Measurements from ENCODE around the gene CACNG7.

CACNG7 gene

DNA sequence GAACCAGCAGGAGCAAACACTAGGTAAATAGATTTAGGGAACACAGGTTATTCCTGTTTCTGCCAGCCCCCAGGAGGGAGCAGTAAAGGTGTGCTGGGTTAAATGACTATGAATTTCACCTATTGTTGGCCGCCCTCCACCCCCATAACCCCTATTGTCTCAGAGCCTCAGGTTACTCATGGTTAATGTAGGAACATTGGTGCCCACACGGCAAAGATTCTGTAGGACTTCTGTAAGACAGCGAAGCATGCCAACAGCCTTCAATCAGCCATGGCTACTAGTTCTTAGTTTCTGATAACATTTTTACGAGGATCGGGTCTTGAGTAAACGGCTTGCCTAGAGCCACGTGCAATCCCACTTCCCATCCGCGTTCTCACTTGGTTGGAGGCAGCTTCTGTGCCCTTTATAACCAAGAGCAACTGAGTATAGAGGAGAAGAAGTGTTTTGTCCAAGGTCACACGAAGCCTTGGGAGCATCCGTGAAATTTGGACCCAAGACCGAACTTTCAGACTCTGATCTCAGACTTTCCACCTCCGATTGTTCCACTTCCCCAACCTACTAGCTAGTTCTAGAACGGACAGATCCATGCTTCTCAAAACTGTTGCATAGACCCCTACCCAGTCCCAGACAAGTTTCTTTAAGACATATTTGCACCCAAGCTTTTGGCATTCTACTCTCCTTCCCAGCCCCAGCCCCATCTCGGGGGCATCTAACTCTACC, 48.5 kb downstream of the CACNG7 start:
- no peak for DNase-seq (ENCODE audit: low spot score)

DNA sequence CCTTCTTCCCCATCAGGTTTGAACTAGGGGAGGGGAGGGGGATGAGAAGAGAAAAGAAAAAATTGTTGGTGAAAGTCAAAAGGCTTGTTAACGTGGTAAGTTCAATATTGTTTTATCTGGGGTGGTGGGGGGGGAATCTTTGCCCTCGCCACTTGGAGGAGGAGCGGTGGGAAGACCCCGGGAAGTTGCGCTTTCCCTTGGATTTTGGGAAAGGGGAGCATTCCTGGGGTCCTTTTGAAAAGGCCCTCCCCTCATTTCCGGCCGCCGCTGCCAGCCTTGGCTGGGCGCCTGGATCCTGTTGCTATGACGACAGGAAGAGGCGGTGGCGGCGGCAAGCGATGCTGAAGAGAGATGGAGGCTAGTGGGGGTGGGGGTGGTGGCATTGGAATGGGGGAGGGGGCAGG, 49.1 kb downstream of the CACNG7 start:
- DNase-seq (ENCODE audit: low spot score): peak; percentile 51

GRCh38 chr19:53958823-53959757, 50.0 kb downstream of the CACNG7 start:
- DNase-seq (ENCODE audit: low spot score): no peak

DNA sequence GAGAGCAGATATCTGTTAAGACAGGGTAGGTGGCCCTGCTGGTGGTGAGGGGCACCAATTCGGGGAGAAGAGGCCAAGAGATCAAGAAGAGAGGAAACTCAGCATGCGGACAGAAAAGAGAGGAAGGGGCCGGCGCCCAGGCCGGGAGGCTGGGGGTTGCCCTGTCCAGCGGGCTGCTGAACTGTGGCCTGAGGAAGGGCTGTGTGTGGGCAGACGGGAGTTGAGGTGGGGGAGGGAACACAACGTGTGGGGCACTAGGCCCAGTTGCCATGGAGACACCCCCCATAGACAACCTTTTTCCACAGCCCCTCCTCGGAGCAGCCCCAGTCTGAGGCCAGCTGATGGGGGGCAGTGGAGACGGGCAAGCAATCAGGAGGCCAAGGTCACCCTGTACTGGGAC, 51.1 kb downstream of the CACNG7 start:
- no peak for DNase-seq (ENCODE audit: low spot score)

DNA sequence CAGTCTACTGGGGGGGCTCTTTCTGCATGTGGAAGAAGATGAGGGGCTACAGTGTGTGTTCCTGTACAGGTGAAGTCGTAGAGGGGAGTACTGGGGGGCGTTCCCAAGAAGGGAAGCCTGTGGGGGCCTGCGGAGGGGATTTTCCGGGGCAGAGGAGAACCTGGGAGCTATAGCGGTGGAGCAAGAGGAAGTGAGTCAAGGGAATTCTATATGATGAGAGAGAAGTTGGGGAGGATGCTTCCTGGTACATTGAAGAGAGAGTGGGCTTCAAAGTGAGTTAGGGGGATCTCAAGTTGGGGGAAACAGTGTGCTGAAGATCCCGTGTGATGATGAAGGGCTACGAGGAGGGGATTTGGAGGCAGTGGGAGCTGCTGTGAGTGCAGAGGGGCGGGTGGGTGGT, 51.8 kb downstream of the CACNG7 start:
- no peak for DNase-seq (ENCODE audit: low spot score)

DNA sequence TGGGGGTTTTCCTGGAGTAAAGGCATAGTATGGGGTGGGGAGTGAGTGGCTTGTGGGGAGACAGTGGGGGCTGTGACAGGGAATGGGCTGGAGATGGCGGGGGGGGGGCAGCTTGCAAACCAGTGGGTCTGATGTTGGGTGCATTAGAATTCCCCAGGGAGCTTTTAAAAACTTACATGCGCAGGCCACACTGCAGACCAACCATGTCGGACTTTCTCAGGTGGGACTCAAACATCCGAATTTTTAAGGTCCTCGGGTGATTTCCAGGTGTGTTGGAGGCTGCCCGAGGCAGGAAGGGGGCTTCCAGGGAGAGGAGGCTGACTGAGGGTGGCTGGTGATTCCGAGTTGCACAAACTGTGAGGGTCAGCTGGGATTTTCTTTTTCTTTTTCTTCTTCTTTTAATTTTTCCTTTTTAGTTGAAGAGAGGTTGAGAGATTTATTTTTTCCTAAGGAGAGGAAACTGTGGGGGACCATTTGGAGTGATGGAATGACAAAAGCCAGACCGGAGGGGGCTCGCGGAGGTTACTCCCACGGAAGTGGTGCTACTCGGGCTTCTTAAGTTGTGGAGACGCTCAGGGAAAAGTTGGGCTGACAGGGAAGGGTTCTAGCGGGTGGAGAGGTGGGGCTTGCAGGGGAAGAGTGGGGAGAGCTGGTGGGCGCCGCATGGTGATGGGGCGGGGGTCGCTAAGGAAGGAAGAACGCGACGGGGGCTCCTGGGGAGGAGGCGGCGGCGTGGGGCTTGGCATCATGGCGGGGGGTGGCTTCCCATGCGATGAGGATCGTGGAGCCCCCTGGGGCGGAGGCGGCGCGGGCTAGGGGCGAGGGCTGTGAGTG, 52.7 kb downstream of the CACNG7 start:
- no peak for DNase-seq (ENCODE audit: low spot score)

GRCh38 chr19:53962887-53963431, 53.9 kb downstream of the CACNG7 start, which contains the start of gene CACNG8:
TSS of gene CACNG8 (plus strand) at chr19:53962937.
- no peak for DNase-seq (ENCODE audit: low spot score)

DNA sequence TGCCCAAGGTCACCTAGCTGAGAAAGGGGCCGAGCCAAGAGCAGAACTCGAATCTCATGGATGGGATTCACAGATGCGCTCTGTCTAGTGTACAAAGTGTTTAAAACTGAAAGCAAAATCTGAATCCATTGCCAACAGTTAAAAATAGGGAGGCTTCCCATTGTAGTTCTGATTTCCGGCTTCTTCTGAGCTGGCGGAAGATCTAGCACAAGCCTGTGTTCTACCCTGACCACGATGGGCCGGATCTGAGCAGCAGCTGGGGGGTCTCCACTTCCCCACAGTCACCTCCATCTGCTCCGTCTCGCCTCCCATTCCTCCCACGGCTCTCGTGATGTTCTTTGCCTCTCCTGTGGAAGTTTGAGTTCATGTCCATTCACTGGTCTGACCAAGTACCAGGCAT, 56.0 kb downstream of the CACNG7 start:
- DNase-seq (ENCODE audit: low spot score): no peak

GRCh38 chr19:53966931-53967330, 57.9 kb downstream of the CACNG7 start:
- no peak for DNase-seq (ENCODE audit: low spot score)

- no peak for DNase-seq (ENCODE audit: low spot score)
Observed at GRCh38 chr19:53969366-53969765, 60.3 kb downstream of the CACNG7 start.

DNA sequence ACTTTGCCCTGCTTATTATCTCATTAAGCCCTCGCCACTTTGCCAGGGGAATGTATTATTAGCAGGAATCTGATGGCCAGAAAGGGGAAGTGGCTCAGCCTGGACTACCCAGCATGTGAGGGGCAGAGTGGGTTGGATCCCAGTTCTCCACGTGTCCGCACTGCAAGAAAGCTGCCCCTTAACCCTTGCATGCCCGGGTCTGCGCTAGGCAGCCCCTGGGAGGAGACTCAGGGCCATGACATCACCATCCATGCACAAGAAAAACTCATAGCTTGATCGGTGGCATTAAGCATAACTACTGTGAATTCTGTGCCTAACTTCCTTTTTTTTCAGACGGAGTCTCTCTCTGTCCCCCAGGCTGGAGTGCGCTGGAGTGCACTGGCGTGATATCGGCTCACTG, 62.6 kb downstream of the CACNG7 start:
- DNase-seq (ENCODE audit: low spot score): no peak

DNA sequence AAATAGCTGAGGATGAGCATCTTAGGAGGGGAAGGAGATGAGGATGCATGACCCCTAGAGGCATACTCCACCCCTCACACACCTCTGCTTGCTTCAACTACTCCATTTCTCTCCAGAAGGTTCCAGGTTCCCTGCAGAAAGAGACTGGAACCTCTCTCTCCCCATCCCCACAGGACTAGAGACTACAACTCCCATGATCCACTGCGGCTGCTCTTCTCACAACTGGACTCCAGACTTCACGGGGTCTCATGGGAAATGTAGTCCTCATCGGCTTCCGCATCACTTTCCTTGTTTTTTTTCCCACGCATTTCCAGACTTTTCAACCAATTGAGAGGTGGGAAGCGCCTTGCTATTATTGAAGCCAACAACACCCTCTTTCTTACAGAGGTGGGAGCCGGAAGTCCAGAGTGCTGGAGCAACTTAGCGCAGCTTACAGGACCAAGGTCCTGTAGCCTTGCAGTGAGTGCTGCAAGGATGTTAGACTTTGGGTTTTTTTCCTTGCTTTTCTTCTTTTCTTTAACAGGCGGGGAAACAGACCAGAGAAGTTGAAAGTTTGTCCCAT, 68.4 kb downstream of the CACNG7 start:
- peak; percentile 95 for DNase-seq (ENCODE audit: low spot score)

DNA sequence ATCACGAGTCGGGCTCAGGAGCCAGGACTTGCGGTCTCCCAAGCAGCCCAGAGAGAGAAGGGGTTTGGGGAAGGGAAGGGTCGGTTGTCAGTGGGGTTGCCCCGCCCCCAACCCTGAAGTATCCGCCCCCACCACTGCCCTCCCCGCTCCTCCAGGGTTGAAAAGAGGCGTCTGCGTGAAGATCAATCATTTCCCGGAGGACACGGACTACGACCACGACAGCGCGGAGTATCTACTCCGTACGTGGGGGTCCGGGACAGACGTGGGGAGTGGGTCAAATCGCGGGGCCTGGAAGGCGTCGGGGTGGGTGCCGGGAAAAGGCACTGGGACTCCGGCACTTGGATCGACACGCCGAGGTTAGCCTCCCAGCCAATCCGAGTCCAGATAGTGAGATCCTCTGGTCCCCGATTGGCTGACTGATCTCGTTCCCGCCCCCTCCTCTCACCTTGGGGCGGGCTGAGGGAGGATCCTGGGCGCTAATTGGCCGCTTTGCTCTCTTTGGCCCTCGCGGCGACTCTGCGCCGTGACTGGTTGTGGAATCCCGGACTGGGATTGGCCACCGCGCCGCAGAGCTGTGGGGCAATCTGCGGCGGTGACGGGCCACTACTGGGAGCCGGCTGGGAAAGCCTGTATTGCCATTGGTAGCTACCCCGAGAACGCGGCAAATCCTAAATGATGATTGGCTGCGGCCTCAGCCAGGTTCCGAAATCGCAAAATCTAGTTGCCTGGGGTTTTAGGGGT, 69.1 kb downstream of the CACNG7 start:
- DNase-seq (ENCODE audit: low spot score): peak; percentile 93

DNA sequence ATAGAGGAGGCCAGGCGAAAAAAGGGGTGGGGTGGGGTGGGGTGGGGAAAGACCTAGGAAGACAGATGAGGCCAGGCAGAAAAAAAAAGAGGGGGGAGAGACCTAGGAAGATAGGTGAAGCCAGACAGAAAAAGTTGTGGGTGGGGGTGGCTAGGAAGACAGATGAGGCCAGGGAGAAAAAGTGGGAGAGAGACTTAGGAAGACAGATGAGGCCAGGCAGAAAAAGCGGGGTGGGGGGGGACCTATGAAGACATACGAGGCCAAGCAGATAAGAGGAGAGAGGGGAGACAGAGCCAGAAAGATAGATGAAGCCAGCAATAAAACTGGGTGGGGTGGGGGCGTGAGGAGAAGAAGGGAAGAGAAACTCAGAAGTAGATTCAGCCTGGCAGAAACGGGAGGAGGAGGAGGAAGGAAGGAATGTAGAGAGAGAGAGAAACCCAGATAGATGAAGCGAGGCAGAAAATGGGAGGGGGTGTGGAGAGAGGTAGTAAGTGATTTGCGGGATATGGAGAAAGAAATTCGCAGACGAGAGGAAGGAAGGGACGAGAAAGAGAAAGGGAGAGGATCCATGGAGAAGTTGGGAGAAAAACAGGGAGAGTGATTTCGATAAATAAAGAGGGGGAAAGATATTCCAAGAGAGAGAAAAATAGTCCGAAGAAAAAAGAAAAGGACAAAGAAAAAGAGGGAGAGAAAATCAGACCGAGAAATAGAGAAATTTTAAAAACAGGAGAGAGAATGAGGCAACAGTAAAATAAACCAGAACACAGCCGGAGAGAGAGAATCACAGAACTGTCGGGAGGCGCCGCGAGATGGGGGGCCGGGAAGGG, 70.1 kb downstream of the CACNG7 start:
- no peak for DNase-seq (ENCODE audit: low spot score)

DNA sequence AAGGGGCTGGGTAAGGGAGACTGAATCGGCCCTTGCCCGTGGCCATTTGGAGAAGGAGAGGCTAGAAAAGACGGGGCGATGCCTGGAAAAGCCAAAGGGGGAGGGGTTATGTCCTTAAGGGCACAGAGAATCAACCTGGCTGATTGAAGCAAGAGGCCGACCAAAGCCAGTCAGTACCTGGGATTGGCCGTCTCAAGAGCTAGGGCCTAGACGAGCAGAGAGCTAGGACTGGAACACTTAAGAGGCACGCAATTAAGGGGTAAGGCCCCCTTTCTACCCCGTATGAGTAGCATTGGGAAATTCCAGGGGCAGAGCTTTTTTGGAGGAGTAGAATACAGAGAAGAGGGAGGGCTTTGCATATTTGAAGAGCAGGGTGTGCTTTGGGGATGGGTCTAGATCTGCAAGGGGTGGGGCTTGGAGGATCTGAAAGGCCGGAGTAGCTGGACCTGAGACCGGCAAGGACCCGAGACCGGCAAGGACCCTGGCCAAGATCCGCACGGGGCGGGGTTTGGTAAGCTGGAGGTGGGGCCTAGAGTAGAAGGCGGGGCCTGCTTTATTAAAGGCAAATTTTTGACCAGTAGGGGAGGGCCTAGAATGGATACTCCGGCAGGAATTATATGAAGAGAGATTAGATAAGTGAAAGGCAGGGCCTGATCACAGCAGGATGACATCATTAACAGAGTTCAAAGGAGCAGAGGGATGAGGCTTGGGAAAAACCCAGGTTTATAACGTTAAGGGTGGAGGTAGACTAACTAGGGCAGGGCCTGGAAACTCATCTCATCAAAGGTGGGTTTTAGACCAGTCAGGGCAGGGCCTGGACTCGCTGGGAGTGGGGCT, 71.7 kb downstream of the CACNG7 start:
- DNase-seq (ENCODE audit: low spot score): no peak

- no peak for DNase-seq (ENCODE audit: low spot score)
Observed at GRCh38 chr19:53981376-53981951, 72.4 kb downstream of the CACNG7 start.

- DNase-seq (ENCODE audit: low spot score): no peak
Observed at GRCh38 chr19:53982001-53982451, 72.9 kb downstream of the CACNG7 start.

GRCh38 chr19:53982611-53983010, 73.5 kb downstream of the CACNG7 start:
- no peak for DNase-seq (ENCODE audit: low spot score)

Data from Ammon's horn (tissue), 1 donor.